Measurements from ENCODE around the gene KCNMA1.

Gene KCNMA1

DNA sequence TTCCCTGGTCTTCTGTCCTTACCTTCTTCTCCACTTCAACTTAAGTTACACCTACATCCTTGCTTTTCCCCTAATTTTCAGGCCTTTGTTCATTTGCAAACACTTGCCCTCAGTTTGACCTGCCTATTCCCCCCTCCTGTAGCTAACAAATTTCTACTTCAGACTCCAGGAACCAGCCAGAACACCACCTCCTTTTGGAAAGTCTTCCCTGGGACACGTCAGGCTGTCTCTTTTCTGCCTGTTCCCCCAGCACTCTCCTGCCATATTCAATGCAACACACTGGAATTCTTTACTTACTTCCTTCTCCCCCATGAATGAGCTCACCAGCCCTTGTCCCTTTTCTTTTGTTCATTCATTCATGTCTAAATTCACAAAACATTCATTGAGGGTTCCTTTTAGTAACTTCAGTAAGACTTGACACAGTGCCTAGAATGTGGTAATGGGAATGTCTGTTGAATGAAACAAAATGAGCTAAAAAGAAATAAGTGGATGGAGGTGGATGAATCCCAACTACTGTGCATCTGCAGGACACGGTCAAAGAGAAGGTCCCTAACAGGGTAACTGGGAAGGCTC, 478.0 kb downstream of the KCNMA1 start:
- Histone ChIP-seq H2BK15ac (ENCODE audit: low read length) (no peak overlapping the region), H2BK120ac (ENCODE audit: low read depth, low read length) (no peak overlapping the region), H2AK5ac (ENCODE audit: low read depth, low read length) (no peak overlapping the region), H3K4me3 (ENCODE audit: low read length in 2 of 2) (no peak overlapping the region), H2BK12ac (ENCODE audit: low read length) (no peak overlapping the region), H2AFZ (ENCODE audit: low read length) (no peak overlapping the region), H3K18ac (ENCODE audit: low read length) (no peak overlapping the region), H3K9me3 (replicated peaks in 1 of 2; ENCODE audit: control insufficient read depth in 2 of 2, insufficient read depth in 1 of 2, low read depth in 1 of 2, low read length in 2 of 2) (no peaks in the 10 kb centered on the region), H3K4ac (ENCODE audit: low read length) (no peak overlapping the region), H3K4me2 (ENCODE audit: insufficient read depth, low read length, poor library complexity, severe bottlenecking) (no peak overlapping the region), H2BK5ac (ENCODE audit: low read length) (no peak overlapping the region), H3K4me1 (ENCODE audit: control insufficient read depth in 2 of 2, insufficient read depth in 1 of 2, low read depth in 1 of 2, low read length in 2 of 2) (no peaks in the 10 kb centered on the region), H3K23ac (ENCODE audit: low read depth, low read length, poor library complexity) (no peak overlapping the region), H3K9ac (ENCODE audit: low read depth, low read length, poor library complexity) (no peak overlapping the region), H3K14ac (ENCODE audit: low read length) (no peak overlapping the region), H3K36me3 (replicated peaks in 1 of 2; ENCODE audit: control insufficient read depth in 2 of 2, insufficient read depth in 2 of 2, low read length in 2 of 2) (no peaks in the 10 kb centered on the region), H4K8ac (ENCODE audit: low read depth, low read length) (no peak overlapping the region), H3K27ac (replicated peaks; ENCODE audit: low read length) (no peak overlapping the region), H4K91ac (ENCODE audit: low read depth, low read length, poor library complexity) (no peak overlapping the region), H3K79me1 (ENCODE audit: low read depth, low read length) (no peaks in the 10 kb centered on the region), H3K27me3 (ENCODE audit: control insufficient read depth in 3 of 3, insufficient read depth in 3 of 3, low read depth in 1 of 3, low read length in 3 of 3) (peaks cover 0 to 4% (median 0%) of the 10 kb centered on the region in 3 experiments)
- no peak for DNase-seq (ENCODE audit: low spot score)
- no CpG with 5 or more reads among the region's 2 CpGs for WGBS, 2 donors (ENCODE audit: extremely low coverage in 2 of 2, insufficient read length in 2 of 2, insufficient replicate concordance in 1 of 2)

DNA sequence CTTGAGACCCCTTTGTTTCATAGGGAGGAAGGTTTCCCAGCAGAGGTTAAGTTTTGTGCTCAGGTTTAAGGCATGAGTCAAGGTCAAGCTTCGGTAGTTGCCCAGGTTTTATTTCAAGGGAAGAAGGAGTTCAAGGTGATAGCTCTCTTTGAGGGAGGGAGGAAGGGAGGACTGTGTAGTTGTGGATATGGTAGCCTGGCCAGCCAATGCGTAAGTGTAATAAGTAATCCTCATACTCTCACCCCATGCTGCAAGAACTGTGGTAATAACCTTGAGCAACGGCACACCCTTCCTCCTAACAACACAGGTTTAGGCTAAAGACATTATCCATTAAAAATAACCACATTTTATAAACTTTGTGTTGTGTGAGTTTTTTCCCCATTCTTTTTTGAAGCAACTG, 478.9 kb downstream of the KCNMA1 start:
- no peaks in the 10 kb centered on the region for H3K79me1 ChIP-seq (ENCODE audit: low read depth, low read length)
- no peak overlapping the region for H3K4me3 ChIP-seq (ENCODE audit: low read length in 2 of 2)
- H2AFZ ChIP-seq (ENCODE audit: low read length), result no peak overlapping the region
- H4K91ac ChIP-seq (ENCODE audit: low read depth, low read length, poor library complexity), result no peak overlapping the region
- no peak overlapping the region for H3K4ac ChIP-seq (ENCODE audit: low read length)
- peaks cover 0 to 4% (median 0%) of the 10 kb centered on the region in 3 experiments for H3K27me3 ChIP-seq (ENCODE audit: control insufficient read depth in 3 of 3, insufficient read depth in 3 of 3, low read depth in 1 of 3, low read length in 3 of 3)
- H3K18ac ChIP-seq (ENCODE audit: low read length), result no peak overlapping the region
- H2BK15ac ChIP-seq (ENCODE audit: low read length), result no peak overlapping the region
- no peak overlapping the region for H3K27ac ChIP-seq (replicated peaks; ENCODE audit: low read length)
- no peak overlapping the region for H2BK120ac ChIP-seq (ENCODE audit: low read depth, low read length)
- no peak overlapping the region for H3K4me2 ChIP-seq (ENCODE audit: insufficient read depth, low read length, poor library complexity, severe bottlenecking)
- H4K8ac ChIP-seq (ENCODE audit: low read depth, low read length), result no peak overlapping the region
- H3K9me3 ChIP-seq (replicated peaks in 1 of 2; ENCODE audit: control insufficient read depth in 2 of 2, insufficient read depth in 1 of 2, low read depth in 1 of 2, low read length in 2 of 2), result no peaks in the 10 kb centered on the region
- no peak overlapping the region for H2BK5ac ChIP-seq (ENCODE audit: low read length)
- no peaks in the 10 kb centered on the region for H3K36me3 ChIP-seq (replicated peaks in 1 of 2; ENCODE audit: control insufficient read depth in 2 of 2, insufficient read depth in 2 of 2, low read length in 2 of 2)
- no peaks in the 10 kb centered on the region for H3K4me1 ChIP-seq (ENCODE audit: control insufficient read depth in 2 of 2, insufficient read depth in 1 of 2, low read depth in 1 of 2, low read length in 2 of 2)
- no peak overlapping the region for H3K9ac ChIP-seq (ENCODE audit: low read depth, low read length, poor library complexity)
- DNase-seq (ENCODE audit: low spot score), result no peak
- no peak overlapping the region for H2BK12ac ChIP-seq (ENCODE audit: low read length)
- no CpG with 5 or more reads among the region's 3 CpGs for WGBS, 2 donors (ENCODE audit: extremely low coverage in 2 of 2, insufficient read length in 2 of 2, insufficient replicate concordance in 1 of 2)
- H3K23ac ChIP-seq (ENCODE audit: low read depth, low read length, poor library complexity), result no peak overlapping the region
- H3K14ac ChIP-seq (ENCODE audit: low read length), result no peak overlapping the region
- H2AK5ac ChIP-seq (ENCODE audit: low read depth, low read length), result no peak overlapping the region

DNA sequence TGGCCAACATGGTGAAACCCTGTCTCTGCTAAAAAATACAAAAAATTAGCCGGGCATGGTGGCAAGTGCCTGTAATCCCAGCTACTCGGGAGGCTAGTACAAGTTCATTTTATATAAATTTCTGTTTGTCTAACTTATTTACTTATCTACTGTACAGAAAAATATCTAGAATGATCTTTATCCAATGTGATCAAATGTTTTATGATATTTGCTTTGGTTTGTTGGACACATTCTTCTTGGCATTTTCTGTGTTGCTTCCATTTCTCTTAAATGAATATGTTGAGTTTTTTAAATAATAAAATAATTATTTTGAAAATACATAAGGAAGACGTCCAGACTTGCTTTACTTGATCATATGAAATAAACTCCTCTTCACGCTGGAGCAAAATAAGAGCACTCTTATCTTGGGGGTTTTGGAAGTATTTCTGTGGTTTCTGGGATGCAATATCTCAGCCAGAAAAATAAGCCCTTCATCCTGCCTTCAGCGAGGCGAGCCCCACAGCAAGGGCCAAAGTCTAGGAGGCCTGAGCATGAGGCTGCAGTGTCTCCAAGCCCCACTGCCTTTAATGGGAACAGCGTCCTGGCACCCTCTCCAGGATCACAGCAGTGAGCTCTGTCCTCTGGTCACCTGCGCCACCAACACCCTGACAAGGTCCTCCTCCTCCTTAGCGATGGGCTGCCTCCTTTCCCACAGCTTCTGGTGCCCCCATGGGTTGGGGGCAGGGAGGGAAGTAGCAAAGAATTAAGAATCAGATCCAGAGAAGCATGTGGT, 480.2 kb downstream of the KCNMA1 start:
- WGBS, 2 donors (ENCODE audit: extremely low coverage in 2 of 2, insufficient read length in 2 of 2, insufficient replicate concordance in 1 of 2), result no CpG with 5 or more reads among the region's 9 CpGs
- no peak for DNase-seq (ENCODE audit: low spot score)

DNA sequence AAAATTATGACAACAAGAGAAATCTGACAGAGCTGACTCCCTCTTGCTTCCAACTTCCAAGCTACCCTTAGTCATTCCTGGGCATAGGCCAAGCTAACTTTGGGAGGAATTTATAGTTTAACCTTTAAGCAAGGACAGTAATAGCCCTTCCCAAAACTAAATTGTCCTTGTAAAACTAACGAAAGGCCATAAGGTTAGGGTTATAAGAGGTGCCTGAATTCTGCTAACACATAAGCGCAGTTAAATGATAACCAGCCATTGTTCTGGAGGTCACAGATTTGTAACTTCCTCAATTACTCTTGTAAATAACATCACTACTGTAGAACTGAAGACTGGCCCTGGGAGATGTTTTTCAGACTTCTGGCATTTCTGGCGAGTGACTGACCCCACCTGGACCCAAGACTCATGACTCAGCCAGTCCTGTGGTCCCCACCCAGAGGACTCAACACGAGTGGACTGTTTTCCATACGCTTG, 481.2 kb downstream of the KCNMA1 start:
- Histone ChIP-seq H3K4me3 (ENCODE audit: low read length in 2 of 2) (no peak overlapping the region), H3K4ac (ENCODE audit: low read length) (no peak overlapping the region), H2AFZ (ENCODE audit: low read length) (no peak overlapping the region), H3K27ac (replicated peaks; ENCODE audit: low read length) (no peak overlapping the region), H3K4me2 (ENCODE audit: insufficient read depth, low read length, poor library complexity, severe bottlenecking) (no peak overlapping the region), H4K91ac (ENCODE audit: low read depth, low read length, poor library complexity) (no peak overlapping the region), H3K36me3 (replicated peaks in 1 of 2; ENCODE audit: control insufficient read depth in 2 of 2, insufficient read depth in 2 of 2, low read length in 2 of 2) (no peaks in the 10 kb centered on the region), H2BK120ac (ENCODE audit: low read depth, low read length) (no peak overlapping the region), H3K23ac (ENCODE audit: low read depth, low read length, poor library complexity) (no peak overlapping the region), H3K14ac (ENCODE audit: low read length) (no peak overlapping the region), H3K27me3 (ENCODE audit: control insufficient read depth in 3 of 3, insufficient read depth in 3 of 3, low read depth in 1 of 3, low read length in 3 of 3) (peaks cover 0 to 4% (median 0%) of the 10 kb centered on the region in 3 experiments), H2BK5ac (ENCODE audit: low read length) (no peak overlapping the region), H3K9ac (ENCODE audit: low read depth, low read length, poor library complexity) (no peak overlapping the region), H2BK12ac (ENCODE audit: low read length) (no peak overlapping the region), H4K8ac (ENCODE audit: low read depth, low read length) (no peak overlapping the region), H2BK15ac (ENCODE audit: low read length) (no peak overlapping the region), H3K9me3 (replicated peaks in 1 of 2; ENCODE audit: control insufficient read depth in 2 of 2, insufficient read depth in 1 of 2, low read depth in 1 of 2, low read length in 2 of 2) (no peaks in the 10 kb centered on the region), H3K79me1 (ENCODE audit: low read depth, low read length) (no peaks in the 10 kb centered on the region), H3K4me1 (ENCODE audit: control insufficient read depth in 2 of 2, insufficient read depth in 1 of 2, low read depth in 1 of 2, low read length in 2 of 2) (no peaks in the 10 kb centered on the region), H3K18ac (ENCODE audit: low read length) (no peak overlapping the region), H2AK5ac (ENCODE audit: low read depth, low read length) (no peak overlapping the region)
- WGBS, 2 donors (ENCODE audit: extremely low coverage in 2 of 2, insufficient read length in 2 of 2, insufficient replicate concordance in 1 of 2), result no CpG with 5 or more reads among the region's 5 CpGs
- no peak for DNase-seq (ENCODE audit: low spot score)

More for the DNA sequence above, 480.2 kb downstream of the KCNMA1 start:
- H2AFZ ChIP-seq (ENCODE audit: low read length), result no peak overlapping the region
- no peaks in the 10 kb centered on the region for H3K9me3 ChIP-seq (replicated peaks in 1 of 2; ENCODE audit: control insufficient read depth in 2 of 2, insufficient read depth in 1 of 2, low read depth in 1 of 2, low read length in 2 of 2)
- H3K4ac ChIP-seq (ENCODE audit: low read length), result no peak overlapping the region
- no peaks in the 10 kb centered on the region for H3K36me3 ChIP-seq (replicated peaks in 1 of 2; ENCODE audit: control insufficient read depth in 2 of 2, insufficient read depth in 2 of 2, low read length in 2 of 2)
- H2BK12ac ChIP-seq (ENCODE audit: low read length), result no peak overlapping the region
- no peak overlapping the region for H3K27ac ChIP-seq (replicated peaks; ENCODE audit: low read length)
- no peaks in the 10 kb centered on the region for H3K79me1 ChIP-seq (ENCODE audit: low read depth, low read length)
- H4K91ac ChIP-seq (ENCODE audit: low read depth, low read length, poor library complexity), result no peak overlapping the region
- peak overlapping the region; percentile 57 for H3K23ac ChIP-seq (ENCODE audit: low read depth, low read length, poor library complexity)
- H3K9ac ChIP-seq (ENCODE audit: low read depth, low read length, poor library complexity), result no peak overlapping the region
- H2BK15ac ChIP-seq (ENCODE audit: low read length), result no peak overlapping the region
- H4K8ac ChIP-seq (ENCODE audit: low read depth, low read length), result no peak overlapping the region
- peak overlapping the region; percentile 78 for H3K14ac ChIP-seq (ENCODE audit: low read length)
- H2BK5ac ChIP-seq (ENCODE audit: low read length), result no peak overlapping the region
- H2AK5ac ChIP-seq (ENCODE audit: low read depth, low read length), result no peak overlapping the region
- H3K4me2 ChIP-seq (ENCODE audit: insufficient read depth, low read length, poor library complexity, severe bottlenecking), result no peak overlapping the region
- H3K4me1 ChIP-seq (ENCODE audit: control insufficient read depth in 2 of 2, insufficient read depth in 1 of 2, low read depth in 1 of 2, low read length in 2 of 2), result no peaks in the 10 kb centered on the region
- H3K18ac ChIP-seq (ENCODE audit: low read length), result peak overlapping the region; percentile 44
- H2BK120ac ChIP-seq (ENCODE audit: low read depth, low read length), result no peak overlapping the region
- H3K4me3 ChIP-seq (ENCODE audit: low read length in 2 of 2), result no peak overlapping the region
- peaks cover 0 to 4% (median 0%) of the 10 kb centered on the region in 3 experiments for H3K27me3 ChIP-seq (ENCODE audit: control insufficient read depth in 3 of 3, insufficient read depth in 3 of 3, low read depth in 1 of 3, low read length in 3 of 3)

All from neuronal stem cell (in vitro differentiated cells).